Activated T-cell treated with anti-CD3 and anti-CD28 coated beads for 48 hours (primary cell): Measurements from ENCODE around the gene DVL1.
"Not testable (repeated sequence)": the region's sequence is repeated elsewhere in the genome, so short reads cannot be mapped to it uniquely, and the experiment has no call there.

Experiments
- DNase-seq: peaks from one replicate; pipeline ENCODE4 v3.0.0-alpha.2; 2020; ENCODE audit warnings: low read depth

DVL1 gene

DNA sequence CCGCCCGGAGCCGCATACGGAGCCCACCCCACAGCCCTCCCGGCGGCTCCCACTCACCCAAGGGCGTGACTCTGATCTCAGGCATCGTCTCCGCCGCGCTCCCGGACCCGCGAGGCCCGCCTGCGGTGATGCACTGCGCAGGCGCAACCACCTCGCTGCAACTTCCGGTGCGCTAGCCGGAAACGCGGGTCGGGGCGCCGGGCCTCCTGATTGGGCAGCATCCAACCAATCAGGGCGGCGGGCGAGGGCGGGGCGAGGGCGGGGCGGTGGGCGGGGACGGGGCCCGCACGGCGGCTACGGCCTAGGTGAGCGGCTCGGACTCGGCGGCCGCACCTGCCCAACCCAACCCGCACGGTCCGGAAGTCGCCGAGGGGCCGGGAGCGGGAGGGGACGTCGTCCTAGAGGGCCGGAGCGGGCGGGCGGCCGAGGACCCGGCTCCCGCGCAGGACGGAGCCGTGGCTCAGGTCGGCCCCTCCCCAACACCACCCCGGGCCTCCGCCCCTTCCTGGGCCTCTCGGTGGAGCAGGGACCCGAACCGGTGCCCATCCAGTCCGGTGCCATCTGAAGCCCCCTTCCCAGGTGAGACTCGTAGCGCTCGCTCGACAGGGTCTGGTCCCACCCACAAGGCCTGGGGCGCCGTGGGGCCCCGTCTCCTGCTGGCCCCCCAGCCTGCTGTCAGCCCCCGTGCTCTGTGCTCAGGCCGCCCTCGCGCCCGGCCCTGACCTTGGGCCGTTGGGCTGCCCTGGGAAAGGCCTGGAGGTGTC lies 24.5 kb downstream of the DVL1 start, which contains the start of the genes CPTP and INTS11:
TSS of gene CPTP (plus strand) at position 279 of the 764 bp plus-strand sequence. CDS start 2,109 bp downstream, outside the sequence.
TSS of gene INTS11 (minus strand) at position 137 of the 764 bp plus-strand sequence. CDS start at position 85, 52 bp downstream.
- peak; percentile 94 for DNase-seq

- no peak for DNase-seq
Observed at GRCh38 chr1:1324084-1324523, 25.1 kb downstream of the DVL1 start.

GRCh38 chr1:1322952-1323351 lies 26.3 kb downstream of the DVL1 start:
- no peak for DNase-seq

- DNase-seq: no peak
Observed at GRCh38 chr1:1322418-1322817, 26.8 kb downstream of the DVL1 start.

DNA sequence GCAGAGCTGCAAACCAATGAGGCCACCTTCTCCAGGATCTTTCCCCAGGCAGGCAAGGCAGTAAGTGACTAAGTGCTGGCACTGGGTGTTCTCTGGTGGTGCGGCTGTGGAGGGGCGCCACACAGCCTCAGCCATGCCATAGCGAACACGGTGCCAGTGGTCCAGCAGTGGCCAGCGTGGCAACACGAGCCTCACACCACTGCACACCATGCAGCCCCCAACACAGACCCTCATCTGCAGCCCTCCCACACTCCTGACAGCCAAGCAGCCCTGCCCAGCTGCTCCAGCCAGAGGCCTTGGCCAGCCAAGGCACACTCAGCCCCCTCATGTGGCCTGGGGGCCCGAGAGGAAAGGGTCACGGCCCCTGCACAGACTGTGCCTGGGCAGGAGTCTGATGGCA lies 27.7 kb downstream of the DVL1 start:
- no peak for DNase-seq

- DNase-seq: no peak
Observed at GRCh38 chr1:1320666-1321448, 28.4 kb downstream of the DVL1 start.

GRCh38 chr1:1319646-1319941 lies 29.6 kb downstream of the DVL1 start:
- no peak for DNase-seq

DNA sequence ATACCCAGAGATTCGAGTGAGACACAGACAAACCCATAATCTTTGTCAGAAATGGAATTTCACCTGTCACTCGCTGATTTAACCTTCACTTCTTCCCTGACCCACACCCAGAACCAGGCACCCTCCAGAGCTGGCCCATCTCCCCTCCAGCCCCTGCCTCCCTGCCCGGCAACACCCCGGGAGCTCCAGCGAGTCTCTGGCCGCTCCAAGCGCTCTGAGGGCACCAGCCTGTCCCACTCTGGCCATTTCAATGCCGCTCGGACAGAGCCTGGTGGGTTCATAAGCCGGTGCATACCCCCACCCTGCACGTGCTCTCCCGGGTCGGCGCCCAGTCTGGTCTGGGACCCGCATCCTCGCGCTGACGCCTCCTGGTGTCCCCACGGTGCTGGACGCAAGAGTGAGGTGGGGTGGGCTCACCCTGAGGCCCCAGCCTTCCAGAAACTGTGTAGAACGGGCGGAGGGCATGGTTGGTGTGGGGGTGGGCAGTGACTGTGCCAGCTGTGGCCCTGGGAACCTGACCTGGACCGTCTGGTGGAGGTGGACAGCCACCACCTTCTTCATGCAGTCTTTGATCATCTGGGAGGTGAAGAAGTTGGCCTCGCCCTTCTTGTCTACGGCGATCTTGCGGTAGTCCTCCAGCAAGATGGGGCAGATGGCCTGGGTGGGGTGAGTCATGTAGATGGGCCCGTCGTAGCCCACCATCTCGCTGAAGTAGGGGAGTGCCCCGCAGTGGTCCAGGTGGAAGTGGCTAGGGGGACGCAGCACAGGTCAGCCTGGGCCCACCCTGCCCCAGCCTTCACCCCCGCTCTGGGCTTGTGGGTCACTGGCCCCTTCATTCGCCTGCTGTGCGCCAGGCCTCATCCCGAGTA lies 30.2 kb downstream of the DVL1 start:
- no peak for DNase-seq

GRCh38 chr1:1318131-1318652 lies 31.0 kb downstream of the DVL1 start:
- DNase-seq: no peak

- no peak for DNase-seq
Observed at GRCh38 chr1:1317420-1317819, 31.8 kb downstream of the DVL1 start.

- not testable (repeated sequence) for DNase-seq
Observed at GRCh38 chr1:1316199-1316598, 33.0 kb downstream of the DVL1 start.

DNA sequence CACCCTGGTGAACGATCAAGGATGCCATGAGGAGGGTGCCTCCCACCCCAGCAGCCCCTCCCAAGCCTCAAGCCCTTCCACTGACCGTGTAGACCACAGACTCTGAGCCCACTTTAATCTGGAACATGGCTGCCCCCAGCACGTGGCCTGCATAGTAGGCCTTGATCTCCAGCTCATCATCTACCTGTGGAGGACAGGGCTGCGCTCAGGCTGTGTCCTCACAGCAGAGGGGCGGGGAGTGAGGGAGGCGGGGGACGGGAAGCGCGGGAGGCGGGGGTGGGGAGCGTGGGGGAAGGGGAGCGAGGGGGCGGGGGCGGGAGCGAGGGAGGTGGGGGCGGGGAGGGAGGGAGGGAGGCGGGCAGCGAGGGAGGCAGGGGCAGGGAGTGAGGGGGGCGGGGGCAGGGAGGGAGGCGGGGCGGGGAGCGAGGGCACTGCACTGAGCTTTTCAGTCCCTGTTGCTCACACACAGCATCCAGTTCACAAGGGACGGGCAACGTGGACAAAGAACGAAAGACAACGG lies 33.7 kb downstream of the DVL1 start:
- no peak for DNase-seq

GRCh38 chr1:1314678-1315335 lies 34.4 kb downstream of the DVL1 start:
- no peak for DNase-seq

- DNase-seq: no peak
Observed at GRCh38 chr1:1314237-1314586, 35.0 kb downstream of the DVL1 start.

DNA sequence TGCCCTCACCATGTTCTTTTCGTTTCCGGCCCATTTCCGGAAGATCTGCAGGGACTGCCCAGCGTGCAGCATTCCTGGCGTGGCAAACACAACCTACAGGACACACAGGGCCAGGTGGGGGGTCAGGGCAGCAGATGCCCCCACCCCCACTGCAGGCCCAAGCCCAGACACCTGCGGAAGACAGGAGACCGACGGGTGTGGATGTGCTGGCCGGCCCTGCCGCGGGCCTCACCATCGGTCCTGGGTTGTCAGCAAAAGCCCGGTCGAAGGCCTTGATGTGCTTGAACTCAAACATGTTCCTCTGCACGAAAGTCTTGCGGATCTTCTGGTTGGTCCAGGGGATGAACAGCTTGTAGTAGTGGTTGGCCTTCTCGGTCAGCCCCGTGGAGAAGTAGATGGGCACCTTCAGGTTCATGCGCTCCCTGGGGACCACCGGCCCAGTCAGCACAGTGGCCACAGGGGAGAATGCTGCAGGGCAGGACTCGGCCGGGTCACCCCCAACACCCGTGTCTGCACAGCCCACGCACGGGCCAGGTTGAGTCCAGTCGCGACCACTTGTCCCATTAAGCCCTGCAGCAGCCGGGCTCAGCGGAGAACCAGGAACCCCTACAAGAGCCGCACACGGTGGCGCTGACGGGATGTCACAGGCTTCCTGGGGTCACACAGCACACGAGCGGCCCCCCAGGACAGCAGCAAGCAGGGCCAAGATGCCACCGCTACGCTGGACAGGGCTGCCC lies 35.5 kb downstream of the DVL1 start:
- no peak for DNase-seq

GRCh38 chr1:1312450-1313314 lies 36.5 kb downstream of the DVL1 start:
- no peak for DNase-seq

- no peak for DNase-seq
Observed at GRCh38 chr1:1311107-1312104, 37.8 kb downstream of the DVL1 start.

DNA sequence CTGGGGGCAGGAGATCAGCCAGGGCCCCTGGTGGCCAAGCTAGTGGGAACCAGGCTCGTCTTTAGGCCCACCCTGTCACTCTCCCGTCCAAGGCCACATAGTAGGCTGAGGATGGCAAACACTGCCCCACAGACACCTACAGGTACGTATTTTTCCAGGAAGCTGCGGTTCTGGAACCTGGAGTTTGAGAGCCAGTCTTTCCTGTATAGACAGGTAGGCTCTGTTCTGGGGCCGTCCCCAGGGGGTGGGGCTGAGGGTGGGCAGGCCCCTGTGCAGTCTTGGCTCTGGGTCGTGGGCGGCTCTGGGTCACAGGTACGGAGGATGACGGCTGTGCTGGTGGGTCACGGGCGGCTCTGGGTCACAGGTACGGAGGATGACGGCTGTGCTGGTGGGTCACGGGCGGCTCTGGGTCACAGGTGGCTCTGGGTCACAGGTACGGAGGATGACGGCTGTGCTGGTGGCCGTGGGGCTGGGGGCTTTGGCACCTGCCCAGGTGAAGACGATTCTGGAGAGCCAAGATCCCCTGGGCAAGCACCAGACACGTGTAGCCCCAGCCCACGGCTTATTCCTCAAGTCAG lies 38.7 kb downstream of the DVL1 start:
- DNase-seq: no peak
